ENCODE data around the gene MAN1C1.

The MAN1C1 gene

GRCh38 chr1:25821112-25821476, 204.5 kb downstream of the MAN1C1 start:
- Histone ChIP-seq H3K4me3 (replicated peaks; ENCODE audit: low read depth, low read length) (peak overlapping the region; percentile 72), H3K36me3 (ENCODE audit: control insufficient read depth, insufficient read depth, low read length) (no peaks in the 10 kb centered on the region), H3K27me3 (replicated peaks; ENCODE audit: control insufficient read depth, insufficient read depth, low read length) (no peaks in the 10 kb centered on the region)
- no peak for DNase-seq (ENCODE audit: extremely low read depth, insufficient read length)
- TF ChIP-seq, protein P1, sequence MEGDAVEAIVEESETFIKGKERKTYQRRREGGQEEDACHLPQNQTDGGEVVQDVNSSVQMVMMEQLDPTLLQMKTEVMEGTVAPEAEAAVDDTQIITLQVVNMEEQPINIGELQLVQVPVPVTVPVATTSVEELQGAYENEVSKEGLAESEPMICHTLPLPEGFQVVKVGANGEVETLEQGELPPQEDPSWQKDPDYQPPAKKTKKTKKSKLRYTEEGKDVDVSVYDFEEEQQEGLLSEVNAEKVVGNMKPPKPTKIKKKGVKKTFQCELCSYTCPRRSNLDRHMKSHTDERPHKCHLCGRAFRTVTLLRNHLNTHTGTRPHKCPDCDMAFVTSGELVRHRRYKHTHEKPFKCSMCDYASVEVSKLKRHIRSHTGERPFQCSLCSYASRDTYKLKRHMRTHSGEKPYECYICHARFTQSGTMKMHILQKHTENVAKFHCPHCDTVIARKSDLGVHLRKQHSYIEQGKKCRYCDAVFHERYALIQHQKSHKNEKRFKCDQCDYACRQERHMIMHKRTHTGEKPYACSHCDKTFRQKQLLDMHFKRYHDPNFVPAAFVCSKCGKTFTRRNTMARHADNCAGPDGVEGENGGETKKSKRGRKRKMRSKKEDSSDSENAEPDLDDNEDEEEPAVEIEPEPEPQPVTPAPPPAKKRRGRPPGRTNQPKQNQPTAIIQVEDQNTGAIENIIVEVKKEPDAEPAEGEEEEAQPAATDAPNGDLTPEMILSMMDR (IDR thresholded peaks at IDR 0.05; ENCODE audit: insufficient read depth, low read length, poor library complexity, severe bottlenecking) = no peak

- Histone ChIP-seq H3K27me3 (replicated peaks; ENCODE audit: control insufficient read depth, insufficient read depth, low read length) (no peaks in the 10 kb centered on the region), H3K4me3 (replicated peaks; ENCODE audit: low read depth, low read length) (peak overlapping the region; percentile 72), H3K36me3 (ENCODE audit: control insufficient read depth, insufficient read depth, low read length) (peaks cover 5% of the 10 kb centered on the region)
- TF ChIP-seq, protein P1 (IDR thresholded peaks at IDR 0.05; ENCODE audit: insufficient read depth, low read length, poor library complexity, severe bottlenecking) = no peak
- DNase-seq (ENCODE audit: extremely low read depth, insufficient read length) = no peak
Measured at GRCh38 chr1:25821630-25822091, 205.1 kb downstream of the MAN1C1 start.

- no peak overlapping the region for H3K4me3 ChIP-seq (replicated peaks; ENCODE audit: low read depth, low read length)
- no peak for DNase-seq (ENCODE audit: extremely low read depth, insufficient read length)
- peaks cover 18% of the 10 kb centered on the region for H3K36me3 ChIP-seq (ENCODE audit: control insufficient read depth, insufficient read depth, low read length)
- H3K27me3 ChIP-seq (replicated peaks; ENCODE audit: control insufficient read depth, insufficient read depth, low read length) = no peaks in the 10 kb centered on the region
- TF ChIP-seq, protein P1 (IDR thresholded peaks at IDR 0.05; ENCODE audit: insufficient read depth, low read length, poor library complexity, severe bottlenecking) = no peak
Measured at GRCh38 chr1:25825605-25826004, 209.0 kb downstream of the MAN1C1 start.

DNA sequence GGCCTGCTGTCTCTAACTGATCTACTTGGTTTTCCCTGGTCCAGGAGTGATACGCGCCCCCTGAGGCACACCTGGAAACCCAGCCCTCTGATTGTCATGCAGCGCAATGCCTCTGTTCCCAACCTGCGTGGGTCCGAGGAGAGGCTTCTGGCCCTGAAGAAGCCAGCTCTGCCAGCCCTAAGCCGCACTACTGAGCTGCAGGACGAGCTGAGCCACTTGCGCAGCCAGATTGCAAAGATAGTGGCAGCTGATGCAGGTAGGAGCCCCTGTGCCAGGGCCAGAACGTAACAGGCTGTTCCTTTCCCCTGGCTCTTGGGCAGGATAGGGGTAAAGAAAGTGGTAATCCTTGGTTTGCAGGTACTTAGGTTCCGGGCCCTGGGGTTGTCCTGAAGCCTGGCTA, 210.0 kb downstream of the MAN1C1 start:
- peaks cover 21% of the 10 kb centered on the region for H3K36me3 ChIP-seq (ENCODE audit: control insufficient read depth, insufficient read depth, low read length)
- DNase-seq (ENCODE audit: extremely low read depth, insufficient read length) = no peak
- no peaks in the 10 kb centered on the region for H3K27me3 ChIP-seq (replicated peaks; ENCODE audit: control insufficient read depth, insufficient read depth, low read length)
- TF ChIP-seq, protein P1 (IDR thresholded peaks at IDR 0.05; ENCODE audit: insufficient read depth, low read length, poor library complexity, severe bottlenecking) = no peak
- no peak overlapping the region for H3K4me3 ChIP-seq (replicated peaks; ENCODE audit: low read depth, low read length)

GRCh38 chr1:25828491-25828890, 211.9 kb downstream of the MAN1C1 start:
- H3K27me3 ChIP-seq (replicated peaks; ENCODE audit: control insufficient read depth, insufficient read depth, low read length) = no peaks in the 10 kb centered on the region
- no peak for DNase-seq (ENCODE audit: extremely low read depth, insufficient read length)
- TF ChIP-seq, protein P1 (IDR thresholded peaks at IDR 0.05; ENCODE audit: insufficient read depth, low read length, poor library complexity, severe bottlenecking) = no peak
- no peak overlapping the region for H3K4me3 ChIP-seq (replicated peaks; ENCODE audit: low read depth, low read length)
- H3K36me3 ChIP-seq (ENCODE audit: control insufficient read depth, insufficient read depth, low read length) = peaks cover 25% of the 10 kb centered on the region

GRCh38 chr1:25829046-25829445, 212.5 kb downstream of the MAN1C1 start:
- TF ChIP-seq, protein P1 (IDR thresholded peaks at IDR 0.05; ENCODE audit: insufficient read depth, low read length, poor library complexity, severe bottlenecking) = no peak
- H3K27me3 ChIP-seq (replicated peaks; ENCODE audit: control insufficient read depth, insufficient read depth, low read length) = no peaks in the 10 kb centered on the region
- H3K36me3 ChIP-seq (ENCODE audit: control insufficient read depth, insufficient read depth, low read length) = peaks cover 25% of the 10 kb centered on the region
- DNase-seq (ENCODE audit: extremely low read depth, insufficient read length) = no peak
- H3K4me3 ChIP-seq (replicated peaks; ENCODE audit: low read depth, low read length) = no peak overlapping the region

Measured in GM06990 (cell line).